ENCODE results near the gene TWSG1.

TWSG1 gene

DNA sequence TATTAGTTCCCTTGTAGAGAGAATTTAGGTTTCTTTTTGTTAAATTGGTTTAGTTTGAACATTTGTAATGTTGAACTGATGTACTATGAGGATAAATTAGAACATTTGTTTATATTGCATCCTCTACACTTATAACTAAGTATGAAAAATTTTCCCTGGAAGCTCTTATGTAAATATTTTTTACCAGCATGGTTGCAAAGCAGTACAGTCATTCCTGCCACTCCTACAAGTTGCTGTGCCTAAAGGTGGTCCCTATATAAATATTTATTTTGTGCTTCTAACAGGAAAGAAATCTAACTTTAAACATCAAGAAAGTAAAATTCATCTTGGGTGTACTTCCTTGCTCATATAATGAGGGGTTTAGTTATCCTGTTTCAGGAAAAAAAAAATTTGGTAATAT lies 14.2 kb downstream of the TWSG1 start:
- TF ChIP-seq CTCF (conservative IDR thresholded peaks at IDR 0.05; ENCODE audit: low read length) (no peak), EZH2phosphoT487 (IDR thresholded peaks at IDR 0.05; ENCODE audit: borderline replicate concordance) (no peak)
- Histone ChIP-seq H3K4me3 (ENCODE audit: low read length, poor library complexity, severe bottlenecking) (no peak overlapping the region), H3K9me3 (ENCODE audit: insufficient read depth, low read depth, low read length) (peaks cover under 1% of the 10 kb centered on the region; the same call in 1 of the 2 replicates), H3K79me2 (ENCODE audit: insufficient read depth, low read length) (no peaks in the 10 kb centered on the region), H3K9ac (ENCODE audit: low read depth, low read length, poor library complexity, severe bottlenecking) (no peak overlapping the region), H3K9me2 (replicated peaks; ENCODE audit: low read depth, low read length) (no peaks in the 10 kb centered on the region), H3K36me3 (ENCODE audit: insufficient read depth, low read length) (no peaks in the 10 kb centered on the region; the same call in 1 of the 2 replicates), H2AFZ (ENCODE audit: low read length) (no peak overlapping the region), H4K20me1 (ENCODE audit: insufficient read depth, low read length, poor library complexity, severe bottlenecking) (peaks cover 4% of the 10 kb centered on the region), H3K27me3 (ENCODE audit: insufficient read depth, low read length, poor library complexity, severe bottlenecking) (no peaks in the 10 kb centered on the region), H3K4me1 (ENCODE audit: insufficient read depth, low read length, poor library complexity, severe bottlenecking) (peaks cover 12% of the 10 kb centered on the region), H3F3A (ENCODE audit: low read depth) (no peaks in the 10 kb centered on the region), H3K4me2 (ENCODE audit: low read depth, low read length, poor library complexity, severe bottlenecking) (peak overlapping the region; percentile 18)

DNA sequence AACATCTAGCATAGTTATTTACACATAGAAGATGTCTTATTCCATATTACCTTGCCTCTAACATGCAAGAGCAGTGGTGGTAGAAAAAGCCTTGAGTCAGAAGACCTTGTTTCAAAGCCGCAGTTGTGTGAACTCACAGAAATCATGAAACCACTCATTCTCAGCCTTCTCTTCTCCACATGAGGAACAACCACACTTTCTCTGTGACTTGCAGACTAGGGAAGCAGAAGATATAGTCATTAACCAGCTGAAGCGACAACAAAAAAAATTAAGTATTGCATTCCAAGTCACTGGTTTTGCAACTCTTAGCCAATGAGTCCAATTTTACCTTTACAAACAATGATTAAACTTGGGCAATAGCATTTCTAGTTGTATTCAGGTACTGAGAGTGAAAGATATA lies 19.0 kb downstream of the TWSG1 start:
- Histone ChIP-seq H3K9me2 (replicated peaks; ENCODE audit: low read depth, low read length) (no peaks in the 10 kb centered on the region), H3K36me3 (ENCODE audit: insufficient read depth, low read length) (no peaks in the 10 kb centered on the region), H3K4me1 (ENCODE audit: insufficient read depth, low read length, poor library complexity, severe bottlenecking) (peaks cover 6% of the 10 kb centered on the region), H3K4me2 (ENCODE audit: low read depth, low read length, poor library complexity, severe bottlenecking) (no peak overlapping the region), H3K79me2 (ENCODE audit: insufficient read depth, low read length) (no peaks in the 10 kb centered on the region), H2AFZ (ENCODE audit: low read length) (no peak overlapping the region), H3F3A (ENCODE audit: low read depth) (no peaks in the 10 kb centered on the region), H3K4me3 (ENCODE audit: low read length, poor library complexity, severe bottlenecking) (no peak overlapping the region), H3K27me3 (ENCODE audit: insufficient read depth, low read length, poor library complexity, severe bottlenecking) (no peaks in the 10 kb centered on the region), H3K9ac (ENCODE audit: low read depth, low read length, poor library complexity, severe bottlenecking) (no peak overlapping the region), H4K20me1 (ENCODE audit: insufficient read depth, low read length, poor library complexity, severe bottlenecking) (no peaks in the 10 kb centered on the region), H3K9me3 (ENCODE audit: insufficient read depth, low read depth, low read length) (no peaks in the 10 kb centered on the region)
- TF ChIP-seq CTCF (conservative IDR thresholded peaks at IDR 0.05; ENCODE audit: low read length) (no peak), EZH2phosphoT487 (IDR thresholded peaks at IDR 0.05; ENCODE audit: borderline replicate concordance) (no peak)

DNA sequence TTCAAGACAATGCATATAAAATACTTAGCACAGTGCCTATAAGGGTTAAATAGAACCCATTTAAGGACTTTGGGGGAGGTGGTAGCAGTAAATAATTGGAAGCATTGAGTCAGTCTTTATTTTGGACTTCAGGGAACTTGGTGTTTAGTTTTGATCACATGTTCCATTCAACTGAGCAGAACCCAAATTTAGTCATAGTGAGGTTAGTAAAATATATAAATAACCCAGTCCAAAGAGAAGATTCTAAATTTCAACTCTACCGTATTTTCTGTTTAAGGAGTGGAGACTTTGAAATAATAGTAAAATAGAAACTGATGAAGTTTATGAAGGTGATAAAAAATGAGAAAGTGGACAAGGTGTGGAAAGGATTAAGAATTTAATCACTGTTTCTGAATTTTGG lies 19.7 kb downstream of the TWSG1 start:
- Histone ChIP-seq H3K9ac (ENCODE audit: low read depth, low read length, poor library complexity, severe bottlenecking) (no peak overlapping the region), H3K4me3 (ENCODE audit: low read length, poor library complexity, severe bottlenecking) (no peak overlapping the region), H3K4me1 (ENCODE audit: insufficient read depth, low read length, poor library complexity, severe bottlenecking) (no peaks in the 10 kb centered on the region), H3F3A (ENCODE audit: low read depth) (no peaks in the 10 kb centered on the region), H3K79me2 (ENCODE audit: insufficient read depth, low read length) (no peaks in the 10 kb centered on the region), H3K9me2 (replicated peaks; ENCODE audit: low read depth, low read length) (no peaks in the 10 kb centered on the region), H3K9me3 (ENCODE audit: insufficient read depth, low read depth, low read length) (no peaks in the 10 kb centered on the region), H2AFZ (ENCODE audit: low read length) (no peak overlapping the region), H3K36me3 (ENCODE audit: insufficient read depth, low read length) (no peaks in the 10 kb centered on the region), H3K4me2 (ENCODE audit: low read depth, low read length, poor library complexity, severe bottlenecking) (no peak overlapping the region), H4K20me1 (ENCODE audit: insufficient read depth, low read length, poor library complexity, severe bottlenecking) (no peaks in the 10 kb centered on the region), H3K27me3 (ENCODE audit: insufficient read depth, low read length, poor library complexity, severe bottlenecking) (no peaks in the 10 kb centered on the region)
- TF ChIP-seq EZH2phosphoT487 (IDR thresholded peaks at IDR 0.05; ENCODE audit: borderline replicate concordance) (no peak), CTCF (conservative IDR thresholded peaks at IDR 0.05; ENCODE audit: low read length) (no peak)
